Right lobe of liver (tissue), 6 donors: ENCODE measurements around the gene SDK1. TPM values are rescaled to one million over a fixed set of nuclear protein-coding genes. Genes with fewer than 3 reads are reported as not detected.

Experiments used
- ATAC-seq, 4 donors: fragments of 200-7000 bp; cut with Tn5 transposase; one replicate each; pipeline ENCODE4 v1.9.1; 2020; ENCODE audit warnings: mild to moderate bottlenecking in 4 of 4, moderate library complexity in 4 of 4
- DNase-seq, 3 donors: peaks; one replicate each; pipeline ENCODE4 v3.0.0-alpha.2; 2020
- H3K27ac ChIP-seq, 3 donors: fragments of 200-600 bp; one replicate each; pipeline ENCODE4 v1.8.0; 2022
- H3K27me3 ChIP-seq, 2 donors: fragments of 200-600 bp; one replicate each; pipeline ENCODE4 v1.8.0; 2022
- H3K36me3 ChIP-seq, 4 donors: fragments of 200-600 bp; sonication (generic) in 1 of 4; one replicate each; pipeline versions ENCODE4 v1.5.1 to v1.8.0; 2017 to 2022; ENCODE audit warnings: control low read depth in 1 of 4
- H3K4me1 ChIP-seq, 4 donors: fragments of 200-600 bp; sonication (generic) in 1 of 4; one replicate each; pipeline versions ENCODE4 v1.5.1 to v1.8.0; 2017 to 2022; ENCODE audit warnings: control low read depth in 1 of 4
- H3K4me3 ChIP-seq, 3 donors: fragments of 200-600 bp; one replicate each; pipeline ENCODE4 v1.8.0; 2022
- H3K9me3 ChIP-seq, 4 donors: fragments of 200-600 bp; sonication (generic) in 1 of 4; one replicate each; pipeline versions ENCODE4 v1.5.1 to v1.8.0; 2017 to 2022; ENCODE audit warnings: control low read depth in 1 of 4
- POLR2A ChIP-seq: fragments of 450-650 bp; IDR thresholded peaks from one replicate; pipeline ENCODE4 v1.6.1; 2017; ENCODE audit warnings: antibody characterized with exemption, mild to moderate bottlenecking
- WGBS: methylation state at CpG from one replicate; pipeline ENCODE4 v1.1.6; 2018; ENCODE audit warnings: low coverage, low lambda C conversion rate; ENCODE audit not compliant: insufficient coverage; ENCODE audit errors: missing lambda C conversion rate; 5-methylcytosine and 5-hydroxymethylcytosine counted together
- intact Hi-C, 2 donors: fragments of 100-400 bp; cut with DNase I; formaldehyde crosslinking; loops; one replicate each; pipeline versions ENCODE4 v1.11.2 to v1.14.1; 2022
- total RNA-seq, 6 experiments: library from RNA; depleted of rRNA in 2 of 6; stranded (reverse); fragments of >200 nt in 2 of 6; fragmentation: NEBNext Ultra II Directional in 3 of 6; extraction: Animal tissue kit (Norgen Biotek cat#: 25700) in 3 of 6; gene quantifications; one replicate each; pipeline versions ENCODE4 v1.1.0 to v1.2.4, GENCODE V29; 2016 to 2023
- TF ChIP-seq, protein P1 (sequence below), 4 donors: fragments of 200-600 bp in 3 of 4; fragments of 450-650 bp in 1 of 4; IDR thresholded peaks; one replicate each; pipeline versions ENCODE4 v1.5.1 to v1.8.0; 2016 to 2022; ENCODE audit warnings: antibody characterized with exemption in 4 of 4, mild to moderate bottlenecking in 2 of 4
- donor health status: DM: no; HTN: yes; CAD: no.
- donor health status: DM: no; HTN: no; CAD: no.
- donor health status: DM: no; HTN: no; CAD: no.
- donor health status: DM: no; HTN: yes; CAD: no.
- donor health status: DM: no; HTN: yes; CAD: no.

Gene SDK1
- total RNA-seq, 6 experiments from 2014 or later, result 0.07 to 1.4 (median 0.65) TPM

DNA sequence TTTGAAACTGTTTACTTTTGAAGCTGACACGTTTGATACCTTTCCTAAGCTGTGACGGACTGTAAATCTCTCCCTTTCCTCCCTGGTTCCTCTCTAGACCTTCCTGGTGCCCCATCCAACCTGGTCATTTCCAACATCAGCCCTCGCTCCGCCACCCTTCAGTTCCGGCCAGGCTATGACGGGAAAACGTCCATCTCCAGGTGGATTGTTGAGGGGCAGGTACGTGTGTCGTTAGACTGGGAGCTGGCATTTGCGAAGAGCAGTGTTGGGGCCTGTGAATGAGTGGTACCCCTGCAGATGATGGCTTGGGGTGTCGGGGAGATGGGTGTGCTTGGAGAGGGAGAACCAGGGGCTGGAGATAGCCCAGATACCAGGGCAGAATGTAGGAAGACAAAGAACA is 778.3 kb downstream of the SDK1 start:
- no peaks in the 10 kb centered on the region for H3K9me3 ChIP-seq
- intact Hi-C loops, result no loop called here
- 66% methylated on average over 11 of the region's 11 CpGs for WGBS

DNA sequence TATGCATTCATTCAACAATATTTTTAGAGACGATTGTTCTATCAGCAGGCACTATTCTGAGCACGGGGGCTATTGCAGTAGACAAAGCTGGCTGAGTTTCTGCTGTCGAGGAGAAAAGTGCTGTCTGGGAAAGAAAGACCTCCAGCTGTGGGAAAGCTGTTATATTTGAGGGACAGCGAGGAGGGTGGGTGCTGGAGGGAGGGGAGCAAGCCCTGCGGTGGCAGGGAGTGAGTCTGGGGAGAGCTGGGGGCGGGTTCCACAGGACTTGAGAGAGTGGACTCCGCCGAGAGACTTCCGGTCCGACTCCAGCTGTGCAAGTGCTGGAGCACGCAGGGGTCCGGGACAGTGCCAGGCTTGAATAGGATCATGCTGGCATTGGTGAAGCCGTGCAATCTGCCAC is 778.9 kb downstream of the SDK1 start:
- no peak overlapping the region for H3K4me3 ChIP-seq
- H3K4me1 ChIP-seq, result no peaks in the 10 kb centered on the region
- DNase-seq (no peak), ATAC-seq (peak in 1 of 4 donors; percentile 22)
- intact Hi-C loops, result no loop called here
- H3K27me3 ChIP-seq, result no peaks in the 10 kb centered on the region
- H3K9me3 ChIP-seq, result no peaks in the 10 kb centered on the region
- WGBS, result 76% methylated on average over 10 of the region's 13 CpGs
- H3K36me3 ChIP-seq, result no peaks in the 10 kb centered on the region
- H3K27ac ChIP-seq, result no peak overlapping the region
- TF ChIP-seq, protein P1, sequence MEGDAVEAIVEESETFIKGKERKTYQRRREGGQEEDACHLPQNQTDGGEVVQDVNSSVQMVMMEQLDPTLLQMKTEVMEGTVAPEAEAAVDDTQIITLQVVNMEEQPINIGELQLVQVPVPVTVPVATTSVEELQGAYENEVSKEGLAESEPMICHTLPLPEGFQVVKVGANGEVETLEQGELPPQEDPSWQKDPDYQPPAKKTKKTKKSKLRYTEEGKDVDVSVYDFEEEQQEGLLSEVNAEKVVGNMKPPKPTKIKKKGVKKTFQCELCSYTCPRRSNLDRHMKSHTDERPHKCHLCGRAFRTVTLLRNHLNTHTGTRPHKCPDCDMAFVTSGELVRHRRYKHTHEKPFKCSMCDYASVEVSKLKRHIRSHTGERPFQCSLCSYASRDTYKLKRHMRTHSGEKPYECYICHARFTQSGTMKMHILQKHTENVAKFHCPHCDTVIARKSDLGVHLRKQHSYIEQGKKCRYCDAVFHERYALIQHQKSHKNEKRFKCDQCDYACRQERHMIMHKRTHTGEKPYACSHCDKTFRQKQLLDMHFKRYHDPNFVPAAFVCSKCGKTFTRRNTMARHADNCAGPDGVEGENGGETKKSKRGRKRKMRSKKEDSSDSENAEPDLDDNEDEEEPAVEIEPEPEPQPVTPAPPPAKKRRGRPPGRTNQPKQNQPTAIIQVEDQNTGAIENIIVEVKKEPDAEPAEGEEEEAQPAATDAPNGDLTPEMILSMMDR (IDR thresholded peaks at IDR 0.05), result no peak
- no peak for TF ChIP-seq POLR2A

More for the DNA sequence above, 778.3 kb downstream of the SDK1 start:
- DNase-seq (no peak), ATAC-seq (no peak)
- TF ChIP-seq, protein P1 (IDR thresholded peaks at IDR 0.05), result no peak
- TF ChIP-seq POLR2A, result no peak
- no peak overlapping the region for H3K4me3 ChIP-seq
- H3K4me1 ChIP-seq, result no peaks in the 10 kb centered on the region
- no peaks in the 10 kb centered on the region for H3K27me3 ChIP-seq
- H3K27ac ChIP-seq, result no peak overlapping the region
- no peaks in the 10 kb centered on the region for H3K36me3 ChIP-seq

DNA sequence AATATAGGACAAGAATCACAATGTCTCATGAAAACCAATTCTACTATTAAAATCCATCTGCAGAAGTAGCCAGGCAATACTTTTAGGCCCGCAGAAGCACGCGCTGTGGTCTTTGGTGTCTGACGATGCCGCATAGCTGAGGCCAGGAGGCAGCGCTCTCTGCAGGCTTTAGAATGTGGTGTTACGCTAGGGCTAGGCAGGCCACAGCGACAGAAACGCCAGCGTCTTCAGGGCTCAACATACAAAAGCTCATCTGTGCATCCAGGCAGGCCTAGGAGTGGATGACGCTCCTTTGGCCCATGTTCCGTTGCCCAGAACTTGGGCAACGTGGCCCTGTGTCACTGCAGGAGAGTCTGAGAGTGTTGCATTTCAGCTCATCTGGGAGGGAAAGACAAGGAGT is 779.9 kb downstream of the SDK1 start:
- 82% methylated on average over 7 of the region's 13 CpGs for WGBS
- TF ChIP-seq POLR2A, result no peak
- TF ChIP-seq, protein P1 (IDR thresholded peaks at IDR 0.05), result no peak
- Histone ChIP-seq H3K4me3 (no peak overlapping the region), H3K9me3 (no peaks in the 10 kb centered on the region), H3K36me3 (no peaks in the 10 kb centered on the region), H3K27me3 (no peaks in the 10 kb centered on the region), H3K4me1 (no peaks in the 10 kb centered on the region), H3K27ac (no peak overlapping the region)
- no peak for ATAC-seq
- intact Hi-C loops, result no loop called here
- DNase-seq, result no peak

DNA sequence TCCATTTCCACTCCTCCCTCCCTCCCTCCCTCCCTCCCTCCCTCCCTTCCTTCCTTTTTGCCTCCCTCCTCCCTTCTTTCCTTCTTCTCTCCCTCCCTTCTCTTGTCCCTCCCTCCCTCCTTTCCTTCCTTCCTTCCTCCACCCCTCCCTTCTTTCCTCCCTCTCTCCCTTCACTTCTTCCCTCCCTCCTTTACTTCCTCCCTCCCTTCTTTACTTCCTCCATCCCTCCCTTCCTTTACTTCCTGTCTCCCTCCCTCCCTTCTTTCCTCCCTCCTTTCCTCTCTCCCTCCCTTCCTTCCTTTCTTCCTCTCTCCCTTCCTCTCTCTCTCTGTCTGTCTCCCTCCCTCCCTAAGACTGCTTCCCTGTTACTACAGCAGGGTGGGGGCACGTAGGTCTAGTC is 782.5 kb downstream of the SDK1 start:
- Histone ChIP-seq H3K36me3 (no peaks in the 10 kb centered on the region), H3K9me3 (no peaks in the 10 kb centered on the region), H3K4me1 (no peaks in the 10 kb centered on the region), H3K27me3 (no peaks in the 10 kb centered on the region), H3K27ac (no peak overlapping the region), H3K4me3 (no peak overlapping the region)
- ATAC-seq (no peak), DNase-seq (no peak)
- no peak for TF ChIP-seq POLR2A
- TF ChIP-seq, protein P1 (IDR thresholded peaks at IDR 0.05), result no peak
- 67% methylated on average over 1 of the region's 1 CpG for WGBS
- intact Hi-C loops, result no loop called here

DNA sequence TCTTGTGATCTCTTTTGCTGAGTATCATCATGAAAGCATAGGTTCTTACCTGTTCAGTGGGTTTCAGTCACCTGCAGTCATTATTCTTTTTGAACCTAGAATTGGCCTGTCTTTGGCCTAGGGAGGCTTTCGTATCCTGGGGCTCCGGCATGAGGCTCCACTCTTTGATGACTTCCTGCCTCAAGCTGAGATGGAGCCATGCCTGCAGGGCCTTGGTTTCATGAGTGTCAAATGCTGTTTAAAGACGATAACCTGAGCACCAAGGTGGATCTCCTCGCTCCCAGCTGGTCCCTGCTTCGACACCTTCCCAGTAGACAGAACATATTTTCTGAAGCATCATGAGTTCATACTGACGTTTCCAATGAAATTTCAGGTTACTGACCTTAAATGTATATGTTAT is 783.2 kb downstream of the SDK1 start:
- H3K27me3 ChIP-seq, result no peaks in the 10 kb centered on the region
- no peak for TF ChIP-seq POLR2A
- H3K9me3 ChIP-seq, result no peaks in the 10 kb centered on the region
- ATAC-seq, result no peak
- intact Hi-C loops, result no loop called here
- 69% methylated on average over 6 of the region's 6 CpGs for WGBS
- no peaks in the 10 kb centered on the region for H3K36me3 ChIP-seq
- no peak for DNase-seq
- no peaks in the 10 kb centered on the region for H3K4me1 ChIP-seq
- no peak overlapping the region for H3K27ac ChIP-seq
- no peak overlapping the region for H3K4me3 ChIP-seq
